IMR-90 (cell line): ENCODE measurements around the gene KIR3DL1. TPM values are rescaled to one million over a fixed set of nuclear protein-coding genes. Genes with fewer than 3 reads are reported as not detected.
"Not testable (repeated sequence)": the region's sequence is repeated elsewhere in the genome, so short reads cannot be mapped to it uniquely, and the experiment has no call there.

Experiments
- ATAC-seq: fragments of 200-7000 bp; cut with Tn5 transposase; 2 replicates; pipeline ENCODE4 v1.9.1; 2020; ENCODE audit warnings: low read depth, mild to moderate bottlenecking, moderate library complexity
- BruUV-seq: library from RNA; stranded (reverse); fragments of 400-500 nt; replicated peaks from 2 replicates; lab custom pipeline; 2021; lab: Mats Ljungman, UMichigan
- CTCF ChIA-PET: fragments of 300-600 bp; formaldehyde crosslinking; extraction: SDS; loops from one replicate; lab custom pipeline; 2021; ENCODE audit warnings: antibody characterized with exemption; lab: Yijun Ruan, JAX
- POLR2A ChIA-PET: fragments of 300-600 bp; sonication (Branson Sonifier 250); formaldehyde crosslinking; loops from one replicate; lab custom pipeline; 2022; ENCODE audit warnings: antibody characterized with exemption; ENCODE audit not compliant: unreplicated experiment; lab: Charles Lee
- DNase-seq: peaks from one replicate; pipeline ENCODE4 v3.0.0; 2013
- H2AFZ ChIP-seq: replicated peaks from 2 replicates; pipeline ENCODE3; 2013; ENCODE audit warnings: low read length, mild to moderate bottlenecking; ENCODE audit not compliant: poor library complexity
- H2AK5ac ChIP-seq: 2 replicates; pipeline ENCODE4 v1.6.1; 2013; ENCODE audit warnings: low read depth, low read length, inconsistent platforms
- H2AK9ac ChIP-seq: replicated peaks from 2 replicates; pipeline ENCODE3; 2013; ENCODE audit warnings: mild to moderate bottlenecking, low read depth, low read length, moderate library complexity; ENCODE audit not compliant: poor library complexity
- H2BK120ac ChIP-seq: 2 replicates; pipeline ENCODE4 v1.6.1; 2013; ENCODE audit warnings: low read depth, low read length, inconsistent platforms
- H2BK15ac ChIP-seq: 3 replicates; pipeline ENCODE4 v1.6.1; 2013; ENCODE audit warnings: low read depth, low read length, inconsistent platforms
- H2BK20ac ChIP-seq: 2 replicates; pipeline ENCODE4 v1.6.1; 2013; ENCODE audit warnings: low read depth, mild to moderate bottlenecking, inconsistent platforms, low read length, moderate library complexity
- H2BK5ac ChIP-seq: 2 replicates; pipeline ENCODE4 v1.6.1; 2013; ENCODE audit warnings: mild to moderate bottlenecking, low read depth, low read length, inconsistent platforms; ENCODE audit not compliant: poor library complexity, severe bottlenecking
- H3K14ac ChIP-seq: replicated peaks from 2 replicates; pipeline ENCODE4 v1.6.1; 2013; ENCODE audit warnings: low read depth, low read length, inconsistent platforms
- H3K18ac ChIP-seq: 2 replicates; pipeline ENCODE4 v1.6.1; 2013; ENCODE audit warnings: low read depth, low read length, control low read depth
- H3K23ac ChIP-seq: 2 replicates; pipeline ENCODE4 v1.6.1; 2013; ENCODE audit warnings: low read depth, low read length, inconsistent platforms
- H3K27ac ChIP-seq: 2 replicates; pipeline ENCODE4 v1.5.1; 2013; ENCODE audit warnings: mild to moderate bottlenecking, control low read depth, low read length; ENCODE audit not compliant: insufficient read depth
- H3K27me3 ChIP-seq: 2 replicates; pipeline ENCODE4 v1.6.1; 2013; ENCODE audit warnings: low read length; ENCODE audit not compliant: control insufficient read depth, insufficient read depth
- H3K36me3 ChIP-seq: 2 replicates; pipeline ENCODE4 v1.6.1; 2013; ENCODE audit warnings: low read length, mixed read lengths; ENCODE audit not compliant: control insufficient read depth, insufficient read depth
- H3K4ac ChIP-seq: 2 replicates; pipeline ENCODE4 v1.6.1; 2013; ENCODE audit warnings: low read depth, low read length, inconsistent platforms
- H3K4me1 ChIP-seq: 2 replicates; pipeline ENCODE4 v1.6.1; 2013; ENCODE audit warnings: low read length, mixed read lengths; ENCODE audit not compliant: control insufficient read depth, insufficient read depth
- H3K4me2 ChIP-seq: 2 replicates; pipeline ENCODE4 v1.6.1; 2013; ENCODE audit warnings: low read depth, mild to moderate bottlenecking, control low read depth, low read length, moderate library complexity
- H3K4me3 ChIP-seq: 2 replicates; pipeline ENCODE4 v1.5.1; 2013; ENCODE audit warnings: low read depth, mild to moderate bottlenecking, control low read depth, low read length, moderate library complexity; ENCODE audit not compliant: insufficient read depth
- H3K56ac ChIP-seq: 2 replicates; pipeline ENCODE4 v1.6.1; 2013; ENCODE audit warnings: low read length, inconsistent platforms; ENCODE audit not compliant: insufficient read depth; ENCODE audit errors: extremely low read depth
- H3K79me1 ChIP-seq, 2 experiments: 2 replicates each; pipeline ENCODE4 v1.6.1; 2013; ENCODE audit warnings: low read length in 2 of 2, inconsistent platforms in 1 of 2, low read depth in 1 of 2
- H3K9ac ChIP-seq: 2 replicates; pipeline ENCODE4 v1.6.1; 2013; ENCODE audit warnings: low read depth, low read length, control low read depth
- H3K9me1 ChIP-seq: 2 replicates; pipeline ENCODE4 v1.6.1; 2013; ENCODE audit warnings: low read length, inconsistent platforms; ENCODE audit not compliant: insufficient read depth
- H3K9me3 ChIP-seq: 2 replicates; pipeline ENCODE4 v1.6.1; 2013; ENCODE audit warnings: low read length; ENCODE audit not compliant: control insufficient read depth, insufficient read depth
- H4K20me1 ChIP-seq: 2 replicates; pipeline ENCODE4 v1.6.1; 2013; ENCODE audit warnings: low read length, inconsistent platforms; ENCODE audit not compliant: insufficient read depth
- H4K5ac ChIP-seq: 2 replicates; pipeline ENCODE4 v1.6.1; 2013; ENCODE audit warnings: mild to moderate bottlenecking, low read depth, low read length, control low read depth
- H4K8ac ChIP-seq, 2 experiments: 2 replicates each; pipeline ENCODE4 v1.6.1; 2013; ENCODE audit warnings: low read depth in 2 of 2, low read length in 2 of 2, control low read depth in 1 of 2, inconsistent platforms in 1 of 2
- H4K91ac ChIP-seq: 2 replicates; pipeline ENCODE4 v1.6.1; 2013; ENCODE audit warnings: low read depth, low read length, inconsistent platforms; ENCODE audit not compliant: insufficient read depth
- CHD1 ChIP-seq: IDR thresholded peaks from 2 replicates; pipeline ENCODE4 v1.6.1; 2012; ENCODE audit warnings: low read depth, low read length, improper control_type of control experiment
- ELK1 ChIP-seq: fragments of 150-350 bp; IDR thresholded peaks from 2 replicates; pipeline ENCODE4 v1.6.1; 2016; ENCODE audit warnings: low read depth, mild to moderate bottlenecking, low read length, moderate library complexity, borderline replicate concordance
- MAFK ChIP-seq: IDR thresholded peaks from 2 replicates; pipeline ENCODE4 v1.6.1; 2012; ENCODE audit warnings: low read depth, low read length, improper control_type of control experiment
- RAD21 ChIP-seq: IDR thresholded peaks from 2 replicates; pipeline ENCODE4 v1.6.1; 2012; ENCODE audit warnings: low read length, improper control_type of control experiment
- SMC3 ChIP-seq: fragments of 150-350 bp; IDR thresholded peaks from 2 replicates; pipeline ENCODE4 v1.6.1; 2016; ENCODE audit warnings: low read depth, mild to moderate bottlenecking, antibody characterized with exemption, low read length, moderate library complexity
- WGBS, 2 experiments: methylation state at CpG; one replicate each; pipeline versions ENCODE4 v1.1.5 to v1.1.7; 2013; ENCODE audit warnings: missing lambda C conversion rate in 2 of 2; ENCODE audit not compliant: insufficient read length in 1 of 2; ENCODE audit errors: extremely low coverage in 2 of 2; 5-methylcytosine and 5-hydroxymethylcytosine counted together
- dilution Hi-C: fragments of 300-500 bp; cut with HindIII; formaldehyde crosslinking; loops from one replicate; pipeline ENCODE4 v1.14.3; 2018; ENCODE audit warnings: low sequenced_read_pairs; ENCODE audit not compliant: unreplicated experiment
- in situ Hi-C: fragments of 300-500 bp; cut with MboI; formaldehyde crosslinking; loops from 3 replicates; pipeline ENCODE4 v1.14.3; 2019; ENCODE audit warnings: low sequenced_read_pairs, inconsistent platforms, mixed read lengths
- intact Hi-C: fragments of 100-400 bp; cut with micrococcal nuclease; formaldehyde crosslinking; loops from 2 replicates; pipeline ENCODE4 v1.10.0; 2022
- polyA plus RNA-seq, 3 experiments: library from polyadenylated mRNA; depleted of rRNA; stranded (reverse); fragments of >200 nt; gene quantifications; 2 replicates each; pipeline ENCODE4 v1.2.3, GENCODE V29; 2012; ENCODE audit warnings: low replicate concordance in 1 of 3
- total RNA-seq: library from RNA; depleted of rRNA; stranded (reverse); fragments of >200 nt; gene quantifications from 2 replicates; pipeline ENCODE4 v1.2.3, GENCODE V29; 2012
- TF ChIP-seq, protein P1 (sequence below): fragments of 150-350 bp; IDR thresholded peaks from 2 replicates; pipeline ENCODE4 v1.6.1; 2017; ENCODE audit warnings: mild to moderate bottlenecking, antibody characterized with exemption, low read length, low read depth

KIR3DL1 gene
- total and polyA plus RNA-seq, 2 of the 4 experiments (the other 2 are of a cell fraction), result not detected

DNA sequence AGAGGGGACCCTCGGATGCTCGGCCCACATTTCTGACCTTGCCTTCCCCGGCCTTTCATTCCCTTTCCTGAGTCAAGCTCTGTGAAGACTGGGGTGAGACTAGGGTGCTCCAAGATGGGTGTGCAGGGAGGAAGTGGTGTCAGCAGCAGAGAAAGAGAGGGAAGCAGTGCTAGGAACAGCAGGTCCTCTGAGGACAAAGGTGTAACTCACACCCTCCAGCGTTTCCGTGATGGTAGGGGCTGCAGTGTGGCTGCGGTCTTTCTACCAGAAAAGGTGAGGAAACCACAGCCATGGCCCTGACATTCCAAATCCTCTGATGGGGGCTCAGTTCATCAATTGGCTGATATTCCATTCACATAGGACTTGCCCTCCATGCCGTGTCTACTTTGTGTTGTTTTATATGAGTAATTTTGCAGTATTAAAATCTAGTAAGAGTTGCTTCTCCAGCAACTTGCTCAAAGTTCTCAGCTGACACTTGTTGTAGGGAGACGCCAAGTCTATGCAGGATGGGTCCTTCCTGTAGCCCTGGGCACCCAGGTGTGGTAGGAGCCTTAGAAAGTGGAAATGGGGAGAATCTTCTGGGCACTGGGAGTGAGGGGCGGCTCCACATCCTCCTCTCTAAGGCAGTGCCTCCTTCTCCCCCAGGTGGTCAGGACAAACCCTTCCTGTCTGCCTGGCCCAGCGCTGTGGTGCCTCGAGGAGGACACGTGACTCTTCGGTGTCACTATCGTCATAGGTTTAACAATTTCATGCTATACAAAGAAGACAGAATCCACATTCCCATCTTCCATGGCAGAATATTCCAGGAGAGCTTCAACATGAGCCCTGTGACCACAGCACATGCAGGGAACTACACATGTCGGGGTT is 1.6 kb downstream of the KIR3DL1 start:
- TF ChIP-seq RAD21, result no peak
- TF ChIP-seq ELK1, result no peak
- no peak for TF ChIP-seq CHD1
- no peak for TF ChIP-seq SMC3
- no peak for TF ChIP-seq MAFK
- TF ChIP-seq, protein P1, sequence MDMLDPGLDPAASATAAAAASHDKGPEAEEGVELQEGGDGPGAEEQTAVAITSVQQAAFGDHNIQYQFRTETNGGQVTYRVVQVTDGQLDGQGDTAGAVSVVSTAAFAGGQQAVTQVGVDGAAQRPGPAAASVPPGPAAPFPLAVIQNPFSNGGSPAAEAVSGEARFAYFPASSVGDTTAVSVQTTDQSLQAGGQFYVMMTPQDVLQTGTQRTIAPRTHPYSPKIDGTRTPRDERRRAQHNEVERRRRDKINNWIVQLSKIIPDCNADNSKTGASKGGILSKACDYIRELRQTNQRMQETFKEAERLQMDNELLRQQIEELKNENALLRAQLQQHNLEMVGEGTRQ, result no peak
- no peak overlapping the region for H4K91ac ChIP-seq
- no peaks in the 10 kb centered on the region for H3K27me3 ChIP-seq
- no peak overlapping the region for H2AK9ac ChIP-seq
- in situ Hi-C loops (no loop called here), intact Hi-C loops (no loop called here), dilution Hi-C loops (no loop called here)
- H3K23ac ChIP-seq, result no peak overlapping the region
- no peak overlapping the region for H3K27ac ChIP-seq
- no peak overlapping the region for H3K4me2 ChIP-seq
- no peaks in the 10 kb centered on the region for H3K4me1 ChIP-seq
- H4K5ac ChIP-seq, result no peak overlapping the region
- no peak for ATAC-seq
- BruUV-seq, result no TSS peak
- no peaks in the 10 kb centered on the region for H3K36me3 ChIP-seq
- H2BK5ac ChIP-seq, result no peak overlapping the region
- no peak overlapping the region for H3K18ac ChIP-seq
- CTCF ChIA-PET, result no interaction called here
- no peak overlapping the region for H3K4ac ChIP-seq
- no peak overlapping the region for H2BK20ac ChIP-seq
- H3K79me1 ChIP-seq, result no peaks in the 10 kb centered on the region
- H4K20me1 ChIP-seq, result no peaks in the 10 kb centered on the region
- no peak overlapping the region for H2AFZ ChIP-seq
- no peak overlapping the region for H2BK15ac ChIP-seq
- no peak overlapping the region for H3K4me3 ChIP-seq
- no peaks in the 10 kb centered on the region for H3K9me1 ChIP-seq
- no peak overlapping the region for H3K56ac ChIP-seq
- no peak for DNase-seq
- peaks cover 32% of the 10 kb centered on the region for H3K9me3 ChIP-seq
- no peak overlapping the region for H4K8ac ChIP-seq
- H3K14ac ChIP-seq, result no peak overlapping the region
- POLR2A ChIA-PET, result no interaction called here
- no peak overlapping the region for H3K9ac ChIP-seq
- 91% methylated on average over 4 of the region's 15 CpGs; no CpG with 5 or more reads in 1 of the 2 experiments for WGBS, 2 experiments
- H2AK5ac ChIP-seq, result no peak overlapping the region
- no peak overlapping the region for H2BK120ac ChIP-seq

DNA sequence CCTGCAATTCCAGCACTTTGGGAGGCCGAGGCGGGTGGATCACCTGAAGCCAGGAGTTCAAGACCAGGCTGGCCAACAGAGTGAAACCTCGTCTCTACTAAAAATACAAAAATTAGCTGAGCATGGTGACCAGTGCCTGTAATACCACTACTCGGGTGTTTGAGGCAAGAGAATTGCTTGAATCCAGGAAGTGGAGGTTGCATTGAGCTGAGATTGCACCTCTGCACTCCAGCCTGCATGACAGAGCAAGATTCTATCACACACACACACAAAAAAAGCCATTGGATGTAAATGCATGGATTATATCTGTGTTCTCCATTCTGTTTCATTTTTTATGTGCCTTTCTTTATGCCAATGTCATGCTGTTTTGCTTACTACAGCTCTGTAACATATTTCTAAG is 8.1 kb downstream of the KIR3DL1 start:
- H3K4me3 ChIP-seq, POLR2A ChIA-PET, H2BK120ac ChIP-seq, H3K79me1 ChIP-seq, H4K20me1 ChIP-seq, H3K56ac ChIP-seq, H2AK5ac ChIP-seq, H3K4me2 ChIP-seq, H3K4ac ChIP-seq, H2BK20ac ChIP-seq, H4K8ac ChIP-seq, H3K18ac ChIP-seq, DNase-seq, H3K23ac ChIP-seq, H3K4me1 ChIP-seq, H2AK9ac ChIP-seq, ATAC-seq, H2BK5ac ChIP-seq, H3K27me3 ChIP-seq, H3K9ac ChIP-seq, in situ Hi-C loops, H3K36me3 ChIP-seq, H4K91ac ChIP-seq, CTCF ChIA-PET, intact Hi-C loops, H2AFZ ChIP-seq, H3K27ac ChIP-seq, BruUV-seq, H4K5ac ChIP-seq, H3K9me1 ChIP-seq, H3K14ac ChIP-seq, H2BK15ac ChIP-seq, dilution Hi-C loops: not testable (repeated sequence)
- WGBS, 2 experiments, result no CpG with 5 or more reads among the region's 4 CpGs
- peaks cover 11% of the 10 kb centered on the region; the same call in 1 of the 2 replicates for H3K9me3 ChIP-seq
